Spleen (tissue), 11 donors: ENCODE measurements around the gene PI16. TPM values are rescaled to one million over a fixed set of nuclear protein-coding genes. Genes with fewer than 3 reads are reported as not detected.

Experiments used
- DNase-seq: peaks from one replicate; pipeline ENCODE4 v3.0.0-alpha.2; 2020
- H3K27ac ChIP-seq, 8 donors: fragments of 200-600 bp; sonication (generic) in 7 of 8; 1 replicate in 4 of 8; 2 replicates in 4 of 8; pipeline versions ENCODE4 v1.5.0 to v1.8.0; 2016 to 2021; ENCODE audit warnings: inconsistent platforms in 4 of 8, mild to moderate bottlenecking in 4 of 8, moderate library complexity in 1 of 8
- H3K27me3 ChIP-seq, 7 donors: fragments of 200-600 bp; sonication (generic) in 6 of 7; replicated peaks in 1 of 7; 1 replicate in 4 of 7; 2 replicates in 3 of 7; pipeline versions ENCODE4 v1.5.0 to v1.8.0; 2016 to 2021; ENCODE audit warnings: inconsistent platforms in 3 of 7, mild to moderate bottlenecking in 1 of 7
- H3K36me3 ChIP-seq, 6 donors: fragments of 200-600 bp; sonication (generic) in 5 of 6; 1 replicate in 4 of 6; 2 replicates in 2 of 6; pipeline versions ENCODE4 v1.5.0 to v1.8.0; 2016 to 2021; ENCODE audit warnings: inconsistent platforms in 2 of 6
- H3K4me1 ChIP-seq, 6 donors: fragments of 200-600 bp; sonication (generic) in 5 of 6; 1 replicate in 3 of 6; 2 replicates in 3 of 6; pipeline versions ENCODE4 v1.5.0 to v1.8.0; 2016 to 2021; ENCODE audit warnings: inconsistent platforms in 3 of 6
- H3K4me3 ChIP-seq, 8 donors: fragments of 200-600 bp; sonication (generic) in 7 of 8; 1 replicate in 4 of 8; 2 replicates in 4 of 8; pipeline versions ENCODE4 v1.5.0 to v1.8.0; 2016 to 2021; ENCODE audit warnings: inconsistent platforms in 4 of 8, mild to moderate bottlenecking in 4 of 8, moderate library complexity in 2 of 8
- H3K9me3 ChIP-seq, 8 donors: fragments of 200-600 bp; sonication (generic) in 7 of 8; 1 replicate in 4 of 8; 2 replicates in 4 of 8; pipeline versions ENCODE4 v1.5.0 to v1.8.0; 2016 to 2021; ENCODE audit warnings: inconsistent platforms in 4 of 8
- POLR2A ChIP-seq, 3 donors: fragments of 450-650 bp; IDR thresholded peaks; one replicate each; pipeline ENCODE4 v1.5.1; 2017; ENCODE audit warnings: antibody characterized with exemption in 3 of 3, mild to moderate bottlenecking in 1 of 3
- POLR2AphosphoS5 ChIP-seq, 3 donors: sonication (generic); formaldehyde crosslinking; IDR thresholded peaks; one replicate each; pipeline ENCODE4 v1.5.1; 2017; ENCODE audit warnings: antibody characterized with exemption in 3 of 3
- WGBS, 5 donors: extraction: QIAGEN DNeasy Blood & Tissue Kit in 3 of 5; methylation state at CpG; one replicate each; pipeline versions ENCODE4 v1.1.5 to v1.1.7; 2013 to 2018; 5-methylcytosine and 5-hydroxymethylcytosine counted together
- intact Hi-C: fragments of 100-400 bp; cut with DNase I; formaldehyde crosslinking; loops from one replicate; pipeline ENCODE4 v1.15.0; 2023; ENCODE audit warnings: low total_unique reads
- polyA plus RNA-seq, 3 donors: library from polyadenylated mRNA; stranded (reverse); fragments of 200-250 nt; gene quantifications; one replicate each; pipeline ENCODE4 v1.2.1, GENCODE V29; 2013
- total RNA-seq, 7 donors: library from RNA; depleted of rRNA in 3 of 7; stranded (reverse); fragments of >200 nt in 3 of 7; fragmentation: NEBNext Ultra II Directional in 4 of 7; extraction: Animal tissue kit (Norgen Biotek cat#: 25700) in 4 of 7; gene quantifications; one replicate each; pipeline versions ENCODE4 v1.1.0 to v1.2.1, GENCODE V29; 2016 to 2021
- TF ChIP-seq, protein P1 (sequence below), 11 experiments: fragments of 200-600 bp in 7 of 11; fragments of 450-650 bp in 4 of 11; sonication (generic) in 4 of 11; IDR thresholded peaks in 8 of 11; conservative IDR thresholded peaks in 3 of 11; 1 replicate in 7 of 11; 2 replicates in 4 of 11; pipeline versions ENCODE4 v1.4.0 to v1.8.0; 2016 to 2021; ENCODE audit warnings: antibody characterized with exemption in 11 of 11, inconsistent platforms in 4 of 11, mild to moderate bottlenecking in 1 of 11
- donor health status: healthy with polysubstance abuse.
- donor health status: DM: no; HTN: no; CAD: no; lungs with moderate emphysema.
- donor health status: DM: no; HTN: no; CAD: no.
- donor health status: Bipolar disorder and iron deficiency.
- donor health status: healthy.
- donor health status: DM: no; HTN: no; CAD: no.
- donor health status: DM: yes; HTN: yes; CAD: no.

The PI16 gene
- total and polyA plus RNA-seq, 10 donors: 0.94 to 7.3 (median 1.6) TPM; not detected in 1

DNA sequence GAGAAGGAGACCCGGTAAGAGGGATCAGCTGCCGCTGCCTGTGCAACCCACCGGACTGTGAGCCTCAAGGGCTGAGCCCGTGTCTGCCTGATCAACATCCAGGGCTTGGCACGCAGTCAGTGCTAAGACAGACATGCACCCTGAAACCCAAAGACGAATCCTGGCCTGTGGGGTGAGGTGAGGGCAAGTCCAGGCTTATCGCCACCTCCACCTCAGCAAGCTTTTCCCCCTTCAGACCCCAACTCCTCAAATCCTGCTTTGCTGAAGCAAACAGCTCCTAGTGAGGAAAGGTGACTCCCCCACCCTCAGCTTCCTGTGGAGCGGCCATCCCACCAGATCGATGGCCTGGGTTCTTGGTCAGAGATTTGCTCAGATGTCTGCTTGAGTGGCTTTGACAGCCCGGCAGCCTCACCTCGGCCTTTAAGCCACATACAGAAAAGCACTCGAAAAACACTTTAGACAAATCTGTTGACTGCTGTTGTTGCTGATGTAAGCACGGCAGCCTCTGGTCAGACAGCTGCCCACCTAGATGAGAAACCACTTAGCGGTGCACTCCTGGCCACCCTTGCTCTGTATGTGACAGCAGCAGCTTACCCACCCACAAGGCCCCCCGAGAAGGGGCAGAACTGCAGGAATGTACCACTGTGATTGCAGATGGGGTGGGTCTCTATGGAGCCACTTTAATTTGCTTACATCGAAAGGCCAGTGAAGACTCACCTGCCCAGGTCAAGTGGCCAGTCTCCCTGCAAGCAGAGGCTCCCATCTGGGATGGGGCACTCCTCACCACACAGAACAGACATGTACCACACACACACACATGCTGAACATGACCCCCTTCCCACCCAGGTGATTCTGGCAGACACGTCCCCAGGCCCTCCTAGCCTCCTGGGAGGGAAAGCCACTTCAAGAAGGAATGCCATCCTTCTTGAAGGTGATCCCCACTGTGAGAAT is 16.6 kb downstream of the PI16 start:
- H3K9me3 ChIP-seq: no peaks in the 10 kb centered on the region
- TF ChIP-seq, protein P1, sequence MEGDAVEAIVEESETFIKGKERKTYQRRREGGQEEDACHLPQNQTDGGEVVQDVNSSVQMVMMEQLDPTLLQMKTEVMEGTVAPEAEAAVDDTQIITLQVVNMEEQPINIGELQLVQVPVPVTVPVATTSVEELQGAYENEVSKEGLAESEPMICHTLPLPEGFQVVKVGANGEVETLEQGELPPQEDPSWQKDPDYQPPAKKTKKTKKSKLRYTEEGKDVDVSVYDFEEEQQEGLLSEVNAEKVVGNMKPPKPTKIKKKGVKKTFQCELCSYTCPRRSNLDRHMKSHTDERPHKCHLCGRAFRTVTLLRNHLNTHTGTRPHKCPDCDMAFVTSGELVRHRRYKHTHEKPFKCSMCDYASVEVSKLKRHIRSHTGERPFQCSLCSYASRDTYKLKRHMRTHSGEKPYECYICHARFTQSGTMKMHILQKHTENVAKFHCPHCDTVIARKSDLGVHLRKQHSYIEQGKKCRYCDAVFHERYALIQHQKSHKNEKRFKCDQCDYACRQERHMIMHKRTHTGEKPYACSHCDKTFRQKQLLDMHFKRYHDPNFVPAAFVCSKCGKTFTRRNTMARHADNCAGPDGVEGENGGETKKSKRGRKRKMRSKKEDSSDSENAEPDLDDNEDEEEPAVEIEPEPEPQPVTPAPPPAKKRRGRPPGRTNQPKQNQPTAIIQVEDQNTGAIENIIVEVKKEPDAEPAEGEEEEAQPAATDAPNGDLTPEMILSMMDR (IDR thresholded peaks at IDR 0.05 in 8 of 11, conservative IDR thresholded peaks at IDR 0.05 in 3 of 11): no peak
- TF ChIP-seq POLR2A (IDR thresholded peaks at IDR 0.05) (no peak), POLR2AphosphoS5 (IDR thresholded peaks at IDR 0.05) (peak in 2 of 3 donors; percentile 17 to 26)
- 81 to 90% (median 88%) methylated on average over 16 to 17 of the region's 17 CpGs for WGBS, 5 donors
- peak; percentile 47 for DNase-seq
- no peak overlapping the region for H3K4me3 ChIP-seq
- intact Hi-C loops: no loop called here
- H3K27me3 ChIP-seq: no peaks in the 10 kb centered on the region
- H3K27ac ChIP-seq: no peak overlapping the region
- H3K4me1 ChIP-seq: no peaks in the 10 kb centered on the region
- peaks cover 12 to 100% (median 96%) of the 10 kb centered on the region in 6 donors for H3K36me3 ChIP-seq

DNA sequence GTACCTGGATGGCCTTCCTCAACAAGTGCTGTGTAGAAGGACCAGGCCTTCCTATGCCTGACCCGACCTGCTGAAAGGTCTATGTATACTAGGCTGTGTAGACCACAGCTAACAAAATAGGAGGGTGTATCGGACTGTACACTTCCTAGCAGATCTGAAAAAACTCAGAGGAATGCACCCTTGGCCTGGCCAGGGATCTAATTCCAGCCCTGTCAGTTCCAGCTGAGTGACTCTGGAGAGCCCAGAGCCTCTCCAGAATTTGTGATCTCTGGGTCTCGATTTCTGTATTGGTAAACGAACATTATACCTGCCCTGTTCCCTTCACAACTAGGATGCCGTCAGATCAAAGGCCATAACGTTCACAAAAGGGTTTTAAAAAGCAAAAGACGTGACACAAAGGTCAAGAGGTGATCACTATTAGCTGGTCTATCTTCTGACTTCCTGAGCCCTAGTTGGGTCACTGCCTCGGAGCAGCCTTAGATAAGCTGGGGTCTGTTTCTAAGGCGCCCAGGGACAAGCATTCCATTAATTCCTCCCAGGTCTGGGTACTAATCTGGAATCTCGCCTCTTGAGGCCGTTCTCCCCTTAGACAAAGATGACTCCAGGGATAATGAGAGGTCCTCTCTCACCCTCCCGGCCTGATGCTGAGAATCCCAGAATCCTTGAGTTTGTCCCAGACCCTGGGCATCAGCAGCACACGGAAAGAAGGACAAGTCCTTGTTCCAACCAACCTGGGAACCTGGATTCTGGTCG is 17.6 kb downstream of the PI16 start:
- Histone ChIP-seq H3K27me3 (no peaks in the 10 kb centered on the region), H3K9me3 (no peaks in the 10 kb centered on the region), H3K36me3 (peaks cover 16 to 100% (median 100%) of the 10 kb centered on the region in 6 donors), H3K4me3 (no peak overlapping the region), H3K27ac (no peak overlapping the region), H3K4me1 (no peaks in the 10 kb centered on the region)
- no peak for DNase-seq
- no peak for TF ChIP-seq POLR2AphosphoS5 (IDR thresholded peaks at IDR 0.05)
- TF ChIP-seq POLR2A (IDR thresholded peaks at IDR 0.05): no peak
- TF ChIP-seq, protein P1 (IDR thresholded peaks at IDR 0.05 in 8 of 11, conservative IDR thresholded peaks at IDR 0.05 in 3 of 11): no peak
- 75 to 90% (median 87%) methylated on average over 10 to 14 of the region's 14 CpGs for WGBS, 5 donors
- intact Hi-C loops: no loop called here

DNA sequence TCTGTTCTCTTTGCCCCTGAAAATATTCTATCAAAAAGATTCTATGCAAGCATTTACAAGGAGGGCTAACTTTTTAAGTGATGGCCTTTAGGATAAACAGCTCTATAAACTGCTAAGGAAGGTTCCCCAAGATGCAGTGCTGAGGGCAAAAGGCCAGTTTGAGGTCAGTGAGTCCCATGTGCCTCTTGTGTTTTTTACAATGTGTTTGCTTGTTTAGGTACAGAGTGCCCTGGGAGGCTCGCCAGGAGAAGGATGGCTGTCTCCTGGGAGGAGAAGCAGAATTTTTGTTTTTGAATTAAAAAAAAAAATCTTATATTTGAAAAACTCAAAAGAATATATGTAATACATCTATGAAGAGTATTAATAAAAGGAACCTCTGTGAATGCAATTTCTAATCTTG is 18.7 kb downstream of the PI16 start:
- H3K36me3 ChIP-seq: peaks cover 16 to 100% (median 100%) of the 10 kb centered on the region in 6 donors
- DNase-seq: no peak
- intact Hi-C loops: no loop called here
- H3K9me3 ChIP-seq: no peaks in the 10 kb centered on the region
- no peaks in the 10 kb centered on the region for H3K4me1 ChIP-seq
- TF ChIP-seq, protein P1 (IDR thresholded peaks at IDR 0.05 in 8 of 11, conservative IDR thresholded peaks at IDR 0.05 in 3 of 11): no peak
- TF ChIP-seq POLR2AphosphoS5 (IDR thresholded peaks at IDR 0.05) (no peak), POLR2A (IDR thresholded peaks at IDR 0.05) (no peak)
- H3K4me3 ChIP-seq: no peak overlapping the region
- H3K27me3 ChIP-seq: no peaks in the 10 kb centered on the region
- H3K27ac ChIP-seq: no peak overlapping the region
- 90 to 100% (median 97%) methylated on average over 1 of the region's 1 CpG for WGBS, 5 donors

DNA sequence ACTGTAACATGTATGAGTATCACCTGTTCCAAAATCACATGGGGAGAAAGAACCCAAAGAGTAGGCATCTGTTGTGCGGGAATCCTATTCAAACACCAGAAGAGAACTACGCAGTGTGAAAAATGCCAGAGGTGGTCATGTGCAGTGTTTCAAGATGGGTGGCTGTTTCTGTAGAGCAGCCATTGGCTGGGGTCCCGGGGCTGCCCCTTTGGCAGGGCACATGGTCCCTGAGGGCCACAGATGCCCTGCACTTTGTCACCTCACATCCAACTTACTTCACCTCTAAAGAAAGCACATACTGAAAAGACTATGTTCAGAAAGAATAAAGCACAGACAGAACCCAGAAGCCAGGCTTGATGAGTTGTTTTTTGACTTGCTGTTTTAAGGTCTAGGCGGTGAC is 19.1 kb downstream of the PI16 start:
- no peak overlapping the region for H3K4me3 ChIP-seq
- intact Hi-C loops: no loop called here
- H3K27me3 ChIP-seq: no peaks in the 10 kb centered on the region
- WGBS, 5 donors: 73 to 100% (median 98%) methylated on average over 4 of the region's 4 CpGs
- no peaks in the 10 kb centered on the region for H3K4me1 ChIP-seq
- TF ChIP-seq POLR2AphosphoS5 (IDR thresholded peaks at IDR 0.05) (no peak), POLR2A (IDR thresholded peaks at IDR 0.05) (no peak)
- TF ChIP-seq, protein P1 (IDR thresholded peaks at IDR 0.05 in 8 of 11, conservative IDR thresholded peaks at IDR 0.05 in 3 of 11): no peak
- DNase-seq: peak; percentile 24
- no peaks in the 10 kb centered on the region for H3K9me3 ChIP-seq
- H3K27ac ChIP-seq: no peak overlapping the region
- peaks cover 16 to 100% (median 100%) of the 10 kb centered on the region in 6 donors for H3K36me3 ChIP-seq
